Cardiac septum (tissue), 1 donor: ENCODE measurements around the gene KCNMA1. TPM values are rescaled to one million over a fixed set of nuclear protein-coding genes. Genes with fewer than 3 reads are reported as not detected.
A peak's percentile ranks its signal among the peaks of the same experiment; 100 is the strongest.
"Not testable (repeated sequence)": the region's sequence is repeated elsewhere in the genome, so short reads cannot be mapped to it uniquely, and the experiment has no call there.

Experiments
- DNase-seq: peaks from one replicate; pipeline ENCODE4 v3.0.0-alpha.2; 2020; ENCODE audit warnings: low spot score
- intact Hi-C: fragments of 100-400 bp; cut with DNase I; formaldehyde crosslinking; loops from one replicate; pipeline ENCODE4 v1.14.0; 2022
- total RNA-seq: library from RNA; stranded (reverse); fragmentation: NEBNext Ultra II Directional; extraction: Animal tissue kit (Norgen Biotek cat#: 25700); gene quantifications from one replicate; pipeline ENCODE4 v1.2.1, GENCODE V29; 2021
- donor health status: DM: no; HTN: no; CAD: no.

KCNMA1 gene
- total RNA-seq, 1 donor from 2014 or later: 2.0 TPM

DNA sequence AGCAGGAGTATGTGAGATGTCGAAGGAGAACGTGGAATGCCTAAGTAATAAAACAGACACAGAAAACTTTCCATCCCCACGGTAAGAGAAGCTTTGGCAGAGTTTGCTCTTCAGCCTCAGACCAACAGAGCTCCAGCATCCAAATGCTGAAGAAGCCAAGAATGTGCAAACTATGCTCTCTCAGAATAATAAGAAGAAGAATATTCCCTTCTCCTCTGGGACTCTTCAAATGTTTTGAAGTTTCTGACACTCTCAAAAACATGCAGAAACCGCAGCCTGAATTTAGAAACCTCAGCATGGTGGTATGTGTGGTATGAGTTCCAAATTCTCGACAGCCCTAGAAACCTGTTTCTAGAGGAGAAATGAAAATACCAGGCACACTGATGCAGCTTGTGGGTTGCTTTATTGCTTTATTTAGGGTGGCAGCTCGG is 113.3 kb downstream of the KCNMA1 start:
- intact Hi-C loops: no loop called here

DNA sequence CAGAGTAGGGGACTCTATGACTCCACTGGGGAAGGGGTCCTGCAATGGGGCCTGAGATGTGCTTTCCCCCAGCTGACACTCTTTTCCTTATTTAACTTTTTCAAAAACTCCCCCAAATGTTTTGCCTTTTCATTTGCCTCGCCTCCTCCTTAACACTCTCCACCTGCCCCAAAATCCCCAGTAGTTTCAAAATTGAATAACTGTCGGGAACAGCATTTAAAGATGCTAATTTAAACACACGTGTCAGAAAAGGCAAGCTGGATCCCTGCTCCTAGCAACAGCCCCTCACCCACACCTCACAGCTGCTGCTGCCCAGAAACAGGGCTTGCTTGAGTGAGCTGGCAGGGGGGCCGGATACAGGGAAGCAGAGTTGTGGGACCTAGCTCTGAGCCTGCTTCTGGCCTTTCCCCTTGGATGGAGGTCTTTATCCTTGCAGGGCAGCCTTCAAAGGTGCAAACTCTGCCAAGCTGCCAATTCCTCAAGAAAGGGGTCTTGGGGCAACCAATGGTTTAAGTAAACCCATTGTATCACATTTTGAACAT is 115.3 kb downstream of the KCNMA1 start:
- no peak for DNase-seq
- intact Hi-C loops: no loop called here

More for the DNA sequence above, 113.3 kb downstream of the KCNMA1 start:
- DNase-seq: no peak

DNA sequence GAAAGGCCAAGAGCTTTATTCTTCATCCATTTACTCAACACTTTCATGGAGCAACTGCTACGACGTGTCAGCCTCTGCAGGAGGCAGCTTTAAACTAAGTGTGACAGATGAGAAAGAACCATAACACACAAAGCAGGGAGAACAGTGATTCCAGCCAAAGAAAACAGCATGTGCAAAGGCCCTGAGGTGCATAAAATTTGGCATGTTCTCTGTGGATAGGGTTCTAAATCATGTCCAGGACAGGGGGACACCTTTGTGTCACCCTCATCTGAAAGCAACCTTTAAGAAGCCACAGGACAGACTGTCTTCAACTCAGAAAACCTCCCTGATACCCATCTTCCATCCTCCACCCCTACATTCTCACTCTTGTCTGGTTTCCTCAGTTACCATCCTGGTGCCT is 116.6 kb downstream of the KCNMA1 start:
- no peak for DNase-seq
- intact Hi-C loops: no loop called here

DNA sequence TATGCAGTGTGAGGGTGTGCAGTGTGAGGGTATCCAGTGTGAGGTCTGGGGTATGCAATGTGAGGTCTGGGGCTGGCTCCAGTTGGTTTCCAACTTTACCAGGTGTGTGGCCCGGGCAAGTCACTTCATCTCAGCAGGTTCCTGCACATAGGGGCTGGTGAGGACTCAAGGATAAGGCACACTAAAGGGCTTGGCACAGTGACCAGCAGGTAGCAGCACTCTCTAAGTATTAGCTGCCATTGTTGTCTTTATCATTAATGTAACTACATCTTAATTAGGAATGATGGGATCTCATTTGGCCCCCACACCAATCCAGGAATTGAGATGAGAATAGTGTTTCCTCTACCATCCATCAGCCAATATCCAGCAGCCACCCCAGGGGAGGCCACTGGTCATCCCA is 117.3 kb downstream of the KCNMA1 start:
- no peak for DNase-seq
- intact Hi-C loops: no loop called here

DNA sequence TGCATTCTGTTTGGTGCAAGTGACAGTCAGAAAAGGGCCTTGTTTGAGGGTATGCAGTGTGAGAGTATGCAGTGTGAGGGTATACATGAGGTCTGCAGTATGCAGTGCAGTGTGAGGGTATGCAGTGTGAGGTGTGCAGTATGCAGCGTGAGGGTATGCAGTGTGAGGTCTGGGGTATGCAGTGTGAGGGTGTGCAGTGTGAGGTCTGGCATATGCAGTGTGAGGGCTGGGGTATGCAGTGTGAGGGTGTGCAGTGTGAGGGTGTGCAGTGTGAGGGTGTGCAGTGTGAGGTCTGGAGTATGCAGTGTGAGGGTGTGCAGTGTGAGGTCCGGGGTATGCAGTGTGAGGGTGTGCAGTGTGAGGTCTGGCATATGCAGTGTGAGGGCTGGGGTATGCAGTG is 117.8 kb downstream of the KCNMA1 start:
- intact Hi-C loops, DNase-seq: not testable (repeated sequence)

DNA sequence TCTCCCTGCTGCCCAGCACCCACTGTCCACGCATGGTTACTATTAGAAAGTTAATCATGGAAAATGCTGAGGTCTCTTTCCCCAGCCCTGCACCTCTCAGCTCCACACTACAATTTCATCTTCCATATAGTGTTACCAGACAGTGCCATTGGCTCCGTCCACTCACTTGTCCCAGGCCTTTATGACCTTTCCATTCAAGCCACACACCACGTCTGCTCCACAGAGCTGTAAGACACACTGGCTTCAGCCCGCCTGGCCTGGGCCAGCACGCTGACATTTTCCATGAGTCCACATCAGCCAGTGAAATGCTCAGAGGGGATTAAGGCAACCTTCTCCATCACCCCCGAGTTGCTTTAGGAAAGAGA is 118.7 kb downstream of the KCNMA1 start:
- no peak for DNase-seq
- intact Hi-C loops: no loop called here

DNA sequence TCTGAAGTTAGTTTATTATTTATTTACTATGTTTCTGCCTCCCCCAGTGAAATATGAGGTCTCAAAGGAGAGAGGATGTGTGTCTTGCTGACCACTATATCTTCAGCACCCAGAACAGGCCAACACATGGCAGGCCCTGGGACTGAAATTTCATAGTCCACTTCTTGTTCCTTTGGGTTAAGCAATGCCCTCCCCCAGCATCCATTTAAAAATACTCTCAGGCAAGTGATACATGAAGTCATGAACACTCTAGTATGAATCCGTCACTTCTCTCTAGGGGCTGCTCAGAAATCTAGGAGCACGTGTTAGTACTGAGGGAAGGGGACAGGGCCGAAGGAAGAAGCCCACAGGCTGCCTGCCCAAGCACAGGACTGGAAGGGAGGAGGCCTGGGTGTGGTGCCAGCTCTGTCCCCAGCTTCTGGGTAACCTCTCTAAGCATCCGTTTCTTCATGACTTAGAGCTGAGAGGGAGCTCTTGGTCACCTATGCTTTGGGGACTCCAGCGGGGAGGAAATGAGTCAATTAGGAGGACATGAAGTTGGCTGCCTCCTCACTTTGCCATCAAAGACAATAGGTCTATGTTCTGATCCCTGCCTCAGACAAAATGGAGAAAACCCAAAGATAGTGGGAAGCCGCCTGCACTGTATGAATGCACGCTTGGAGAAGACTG is 119.2 kb downstream of the KCNMA1 start:
- no peak for DNase-seq
- intact Hi-C loops: no loop called here

DNA sequence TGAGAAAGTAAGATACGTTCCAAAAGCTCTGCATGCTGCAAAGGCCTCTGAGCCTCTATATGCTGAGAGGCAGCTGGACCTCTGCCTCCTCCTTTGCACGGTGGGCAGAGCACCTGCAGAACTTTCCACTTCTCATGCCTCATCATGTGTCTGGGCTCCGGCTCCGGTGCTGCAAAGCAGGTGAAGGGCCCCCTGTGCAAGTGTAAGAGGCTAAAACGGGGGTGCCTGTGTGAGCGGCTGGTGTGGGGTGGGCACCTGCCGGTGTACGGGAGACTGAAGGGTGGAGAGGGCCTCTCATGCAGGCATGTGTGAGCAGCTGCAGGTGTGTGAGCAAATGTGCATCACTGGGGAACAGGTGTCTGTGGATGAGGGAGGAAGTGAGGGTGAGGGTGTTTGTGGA is 121.0 kb downstream of the KCNMA1 start:
- no peak for DNase-seq
- intact Hi-C loops: no loop called here

DNA sequence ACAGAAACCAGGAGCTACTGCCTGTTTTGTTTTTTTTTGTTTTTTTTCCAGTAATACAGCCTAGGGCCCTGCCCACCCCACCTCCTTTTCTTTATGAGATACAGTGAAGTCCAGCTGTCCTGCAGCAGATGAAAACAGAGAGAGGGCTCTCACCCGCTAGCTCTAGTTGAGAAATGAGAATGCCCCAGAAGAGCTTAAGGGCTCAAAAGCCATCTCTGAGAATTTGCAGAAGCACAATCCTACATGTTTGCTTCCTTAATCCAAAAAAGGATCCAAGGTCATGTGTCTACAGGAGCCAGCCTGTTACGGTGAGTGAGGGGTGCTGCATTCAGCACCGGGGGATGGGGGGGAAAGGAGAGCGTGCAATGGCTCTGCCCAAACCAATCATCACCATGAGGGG is 122.7 kb downstream of the KCNMA1 start:
- intact Hi-C loops: no loop called here

DNA sequence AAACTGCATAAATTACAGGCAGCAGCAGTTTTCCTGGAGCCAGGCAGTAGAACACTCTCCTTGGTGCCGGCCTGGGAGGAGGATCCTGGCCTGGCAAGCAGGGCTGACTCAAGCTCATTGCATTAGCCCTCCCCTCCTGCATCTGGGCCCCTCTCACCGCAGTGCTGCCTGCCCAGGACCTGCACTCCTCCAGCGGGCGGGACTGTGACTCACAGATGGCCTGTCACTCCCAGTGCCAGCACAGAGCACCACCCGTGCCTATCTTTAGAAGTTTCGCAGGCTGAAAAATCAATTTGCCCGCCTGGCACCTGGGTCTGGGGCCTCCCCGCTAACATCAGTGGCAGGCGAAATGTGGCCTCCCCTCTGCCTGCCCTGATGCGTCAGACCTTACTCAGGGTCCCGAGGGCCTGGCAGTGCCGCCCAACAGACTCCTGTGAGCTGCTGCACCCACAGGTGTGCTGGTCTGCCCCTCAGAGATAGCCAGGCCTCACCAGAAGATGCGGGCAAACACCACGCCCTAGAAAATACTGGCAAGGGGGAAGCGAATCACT is 123.8 kb downstream of the KCNMA1 start:
- intact Hi-C loops: no loop called here
- no peak for DNase-seq

More for the DNA sequence above, 122.7 kb downstream of the KCNMA1 start:
- no peak for DNase-seq

DNA sequence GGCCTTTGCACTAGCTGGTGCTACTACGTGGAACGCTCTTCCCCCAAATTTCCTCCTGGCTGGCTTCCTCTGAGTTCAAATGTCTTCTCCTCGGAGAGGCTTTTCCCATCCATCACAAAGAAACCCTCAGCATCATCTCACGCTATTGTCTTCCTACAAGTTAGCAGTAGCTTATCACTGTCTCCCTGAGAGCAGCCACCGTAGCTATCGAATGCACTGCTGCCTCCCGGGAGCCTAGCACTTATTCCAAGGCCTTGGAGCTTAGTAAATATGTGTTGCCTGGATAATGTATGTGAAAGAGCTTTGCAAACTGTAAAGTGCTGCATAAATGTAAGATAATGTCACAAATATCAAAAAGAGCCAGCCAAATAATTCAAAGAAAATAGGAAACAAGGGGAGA is 124.4 kb downstream of the KCNMA1 start:
- intact Hi-C loops: no loop called here
- no peak for DNase-seq

DNA sequence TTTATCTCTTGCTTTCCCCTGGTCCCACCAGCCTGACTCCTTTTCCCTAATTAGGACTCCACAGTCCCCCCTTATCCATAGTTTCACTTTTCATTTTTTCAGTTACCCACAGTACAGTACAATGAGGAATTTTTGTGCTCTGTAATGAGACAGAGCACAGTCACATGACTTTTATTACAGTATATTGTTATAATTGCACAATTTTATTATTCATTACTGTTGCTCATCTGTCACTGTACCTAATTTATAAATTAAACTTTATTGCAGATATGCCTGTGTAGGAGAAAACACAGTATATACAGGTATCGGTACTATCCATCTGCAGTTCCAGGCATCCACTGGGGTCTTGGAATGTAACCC is 125.4 kb downstream of the KCNMA1 start:
- DNase-seq: no peak
- intact Hi-C loops: no loop called here

DNA sequence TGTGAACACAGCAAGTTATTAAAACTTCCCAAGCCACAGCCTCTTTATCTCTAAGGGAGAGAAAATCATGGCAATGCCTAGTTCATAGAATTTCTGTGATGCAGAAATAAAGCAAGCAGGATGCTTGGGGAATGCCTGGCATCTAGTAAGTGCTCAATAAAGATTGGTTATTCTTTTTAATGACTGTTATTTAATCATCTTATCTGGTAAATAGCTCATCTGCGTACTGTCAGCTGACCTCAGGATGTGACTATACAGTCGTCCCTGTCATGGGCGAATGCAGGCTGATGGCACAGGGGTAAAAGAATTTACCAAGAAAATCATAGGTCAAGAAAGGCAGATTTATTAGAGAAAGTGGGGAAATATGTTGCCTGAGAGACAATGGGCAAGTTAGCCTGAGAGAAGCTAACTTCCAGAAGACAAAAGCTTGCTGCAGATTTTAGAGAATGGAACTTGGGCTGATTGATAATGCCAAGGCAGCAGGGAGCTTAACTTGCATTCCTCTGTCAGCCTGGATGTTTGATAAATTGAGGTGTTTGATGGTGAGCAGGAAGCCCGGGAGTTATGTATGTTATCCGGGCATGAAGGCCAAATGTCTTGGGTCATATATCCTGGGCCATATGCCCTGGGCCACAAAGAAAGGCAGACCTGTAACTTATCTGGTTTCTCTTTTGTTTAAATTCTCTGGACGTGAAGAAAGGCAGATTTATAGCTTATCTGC is 126.0 kb downstream of the KCNMA1 start:
- intact Hi-C loops: no loop called here
- DNase-seq: no peak

DNA sequence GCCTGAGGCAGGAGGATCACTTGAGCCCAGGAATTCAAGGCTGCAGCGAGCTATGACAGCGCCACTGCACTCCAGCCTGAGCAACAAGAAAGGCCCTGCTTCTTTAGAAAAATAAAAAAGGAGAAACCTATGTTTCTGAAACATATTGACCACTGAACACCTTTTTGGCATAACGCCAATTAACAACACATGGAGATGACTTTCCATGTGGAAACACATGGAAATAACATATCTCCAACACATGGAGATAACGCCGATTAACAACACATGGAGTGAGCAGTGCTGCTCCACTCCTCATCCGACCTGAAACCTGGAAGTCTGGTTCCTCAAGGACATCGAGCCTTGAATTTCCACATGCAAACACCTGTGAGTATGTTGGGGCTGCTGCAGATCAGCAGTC is 126.9 kb downstream of the KCNMA1 start:
- no peak for DNase-seq
- intact Hi-C loops: no loop called here

DNA sequence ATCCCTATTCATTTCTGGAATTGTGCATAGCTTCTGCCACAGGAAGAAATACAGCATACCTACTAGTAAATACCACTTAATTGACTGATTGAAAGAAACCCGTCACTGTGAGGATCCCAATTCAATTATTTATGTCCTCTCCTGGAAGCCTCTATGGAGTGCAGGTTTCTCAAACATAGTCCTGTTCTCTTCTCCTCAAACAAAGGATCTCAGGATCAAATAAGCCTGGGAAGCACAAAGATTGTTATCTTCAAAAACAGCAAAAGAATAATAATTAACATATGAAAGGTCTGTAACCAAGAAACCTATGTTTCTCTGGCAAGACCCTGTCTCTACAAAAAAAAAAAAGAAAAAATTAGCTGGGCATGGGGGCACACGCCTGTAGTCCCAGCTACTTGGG is 127.3 kb downstream of the KCNMA1 start:
- DNase-seq: no peak
- intact Hi-C loops: no loop called here

DNA sequence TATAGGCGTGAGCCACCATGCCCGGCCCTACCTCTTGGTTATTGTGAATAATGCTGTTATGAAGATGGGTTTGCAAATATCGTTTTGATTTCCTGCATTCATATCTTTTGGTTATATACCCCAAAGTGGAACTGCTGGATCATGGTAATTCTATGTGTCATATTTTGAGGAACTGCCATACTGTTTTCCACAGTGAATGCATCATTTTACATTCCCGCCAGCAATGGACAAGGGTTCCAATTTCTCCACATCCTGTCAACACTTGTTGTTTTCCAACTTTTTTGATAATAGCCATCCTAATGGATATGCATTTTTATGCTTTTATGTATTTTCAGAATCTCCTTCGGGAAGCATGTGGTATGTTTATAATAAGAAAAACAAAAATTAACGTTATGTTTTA is 128.2 kb downstream of the KCNMA1 start:
- DNase-seq: no peak
- intact Hi-C loops: no loop called here

DNA sequence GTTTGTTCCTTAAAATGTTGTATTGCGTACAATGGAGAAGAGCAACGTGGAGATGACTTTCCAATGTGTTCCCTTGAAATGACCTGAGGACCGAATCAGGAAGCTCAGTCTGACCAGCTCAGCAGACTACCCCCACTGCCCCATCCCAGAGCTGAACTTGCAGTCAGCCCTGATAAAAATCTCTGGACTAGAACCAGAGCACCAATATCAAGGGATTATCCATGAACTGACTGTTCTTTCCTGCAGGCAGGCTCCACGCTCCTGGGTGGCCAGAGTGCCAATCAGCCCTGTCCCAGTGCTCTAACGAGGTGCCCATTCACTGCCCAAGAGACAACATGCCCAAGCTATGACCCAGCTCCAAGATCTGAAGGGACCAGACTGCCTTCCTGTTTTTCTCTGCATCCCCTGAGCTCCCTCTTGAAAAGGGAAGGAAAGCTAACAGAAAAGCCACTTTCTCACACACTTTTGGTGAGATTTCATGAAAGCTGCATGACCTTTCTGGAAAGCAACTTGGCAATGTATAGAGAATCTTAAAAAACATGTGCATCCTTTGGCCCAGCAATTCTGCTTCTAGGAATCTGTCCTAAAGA is 130.2 kb downstream of the KCNMA1 start:
- intact Hi-C loops: no loop called here
- DNase-seq: peak; percentile 27

DNA sequence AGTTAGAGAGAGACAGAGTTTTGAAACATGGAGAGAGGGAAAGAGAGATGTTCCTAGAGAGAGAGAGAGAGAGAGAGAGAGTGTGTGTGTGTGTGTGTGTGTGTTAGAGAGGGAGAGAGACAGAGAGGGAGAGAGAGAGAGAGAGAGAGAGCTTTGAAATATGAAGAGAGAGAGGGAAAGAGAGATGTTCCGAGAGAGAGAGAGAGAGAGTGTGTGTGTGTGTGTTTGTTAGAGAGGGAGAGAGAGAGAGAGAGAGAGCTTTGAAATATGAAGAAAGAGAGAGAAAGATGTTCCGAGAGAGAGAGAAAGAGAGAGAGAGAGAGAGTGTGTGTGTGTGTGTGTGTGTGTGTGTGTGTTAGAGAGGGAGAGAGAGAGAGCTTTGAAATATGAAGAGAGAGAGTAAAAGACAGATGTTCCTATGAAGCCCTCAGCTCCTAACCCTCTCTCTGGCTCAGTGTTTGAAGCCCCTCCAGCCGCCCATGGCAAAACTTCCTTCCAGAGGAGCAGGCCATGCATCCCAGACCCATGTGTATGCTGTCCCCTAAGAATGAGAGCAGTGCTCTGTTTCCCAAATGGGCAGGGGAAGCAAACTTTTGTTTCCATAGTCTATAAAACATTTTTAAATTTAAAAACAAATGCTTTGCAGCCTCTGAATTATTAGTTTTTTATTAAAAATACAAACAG is 130.9 kb downstream of the KCNMA1 start:
- DNase-seq: peak; percentile 15

DNA sequence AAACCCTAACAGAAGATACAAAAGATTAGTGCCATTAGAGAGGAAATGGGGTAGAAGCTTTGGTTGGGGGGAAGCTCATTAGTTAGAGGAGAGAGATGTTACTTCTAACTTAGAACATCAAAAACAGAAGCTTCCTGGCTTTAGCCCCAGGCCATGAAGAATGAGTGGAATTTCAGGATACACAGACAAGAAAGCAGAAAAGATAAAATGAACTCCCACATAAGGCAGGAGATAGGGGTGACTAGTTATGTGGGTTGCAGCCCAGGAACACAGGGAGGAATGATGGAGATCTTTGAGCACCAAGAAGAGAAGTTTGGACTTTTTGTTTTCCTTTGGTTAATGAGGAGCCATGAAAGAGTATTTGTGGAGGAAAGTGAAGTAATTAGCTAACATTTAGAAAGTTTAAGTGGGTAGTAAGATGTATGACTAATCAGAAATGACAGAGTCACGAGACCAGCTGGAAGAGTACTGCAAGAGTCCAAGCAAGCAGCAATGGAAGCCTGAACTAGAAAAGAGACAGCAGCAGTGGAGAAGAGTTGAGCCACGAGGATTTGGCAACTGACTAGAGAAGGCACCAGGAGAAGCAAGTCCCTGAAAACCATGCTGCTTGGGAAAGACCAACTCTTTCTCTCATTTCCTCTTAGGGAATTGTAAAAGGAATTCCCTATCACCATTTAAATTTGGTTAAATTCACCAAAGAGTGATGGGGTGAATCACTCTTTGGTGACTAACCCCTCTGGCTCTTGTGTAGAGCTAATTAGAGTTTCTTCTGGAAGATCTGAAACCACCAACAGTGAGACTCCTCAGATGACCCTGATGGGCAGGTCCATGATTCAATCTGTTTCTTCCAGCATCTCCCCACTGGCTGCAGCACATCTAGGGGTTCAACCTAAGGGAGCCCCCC is 131.9 kb downstream of the KCNMA1 start:
- DNase-seq: peak; percentile 29
- intact Hi-C loops: no loop called here

More for the DNA sequence above, 130.9 kb downstream of the KCNMA1 start:
- intact Hi-C loops: no loop called here
